ENCODE data around the gene ZNF280D. TPM values are rescaled to one million over a fixed set of nuclear protein-coding genes. Genes with fewer than 3 reads are reported as not detected.

The ZNF280D gene
- total RNA-seq, 1 experiment from 2014 or later, result 25.3 TPM

DNA sequence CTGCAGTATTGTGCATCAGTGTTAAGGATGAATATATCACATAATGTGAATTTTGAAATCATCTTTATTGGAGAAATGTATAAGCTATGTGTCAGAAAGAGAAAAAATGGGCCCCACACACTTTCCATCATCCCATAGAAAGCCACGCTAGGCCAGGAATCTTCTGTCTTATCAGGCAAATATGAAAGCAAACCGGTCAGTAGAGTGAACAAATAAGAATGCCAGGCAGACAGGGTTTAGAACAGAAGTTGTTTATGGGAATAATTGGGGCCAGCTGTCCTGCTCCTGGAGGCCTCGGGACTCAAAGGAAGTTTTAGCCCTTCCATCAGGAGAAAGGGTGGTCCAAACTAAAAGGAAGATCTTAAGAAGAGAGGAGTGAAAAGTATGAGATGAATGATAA is 39.5 kb downstream of the ZNF280D start (continued):
- TF ChIP-seq CTCF (IDR thresholded peaks at IDR 0.05 in 2 of 3, conservative IDR thresholded peaks at IDR 0.05 in 1 of 3; ENCODE audit: borderline replicate concordance in 1 of 3, insufficient read depth in 1 of 3, low read depth in 2 of 3, low read length in 2 of 3) (no peak), EZH2phosphoT487 (IDR thresholded peaks at IDR 0.05; ENCODE audit: borderline replicate concordance) (no peak), ZNF274 (IDR thresholded peaks at IDR 0.05; ENCODE audit: low read depth, low read length) (no peak), SRF (IDR thresholded peaks at IDR 0.05; ENCODE audit: low read depth) (no peak)

DNA sequence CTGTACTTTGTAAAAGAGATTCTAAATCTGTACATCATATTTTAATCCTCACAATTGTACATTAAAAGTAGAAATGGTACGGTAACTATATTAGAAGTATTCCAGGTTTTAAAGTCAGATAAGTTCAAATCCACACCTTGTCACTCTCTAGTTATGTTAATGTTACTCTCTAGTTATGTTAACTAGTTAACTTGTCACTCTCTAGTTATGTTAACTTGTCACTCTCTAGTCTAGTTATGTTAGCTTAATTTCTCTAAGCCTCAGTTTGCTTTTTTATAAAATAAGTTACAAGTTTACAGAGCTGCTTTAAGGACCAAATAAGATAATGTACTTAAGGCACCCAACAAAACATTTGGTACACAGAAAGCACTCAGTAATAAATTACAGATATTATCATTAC is 42.6 kb downstream of the ZNF280D start:
- Histone ChIP-seq H3K9ac (ENCODE audit: low read length) (no peak overlapping the region), H3K79me2 (ENCODE audit: insufficient read depth, low read length) (no peaks in the 10 kb centered on the region), H3K27me3 (ENCODE audit: insufficient read depth, low read length) (no peaks in the 10 kb centered on the region), H3K4me3 (replicated peaks in 1 of 2; ENCODE audit: low read depth in 1 of 2, low read length in 2 of 2) (no peak overlapping the region), H3K9me3 (ENCODE audit: control insufficient read depth in 1 of 2, insufficient read depth in 1 of 2, low read depth in 1 of 2, low read length in 2 of 2) (no peaks in the 10 kb centered on the region), H3K4me1 (ENCODE audit: control insufficient read depth in 1 of 2, insufficient read depth in 2 of 2, low read length in 2 of 2) (no peaks in the 10 kb centered on the region), H3K36me3 (ENCODE audit: control insufficient read depth in 1 of 2, insufficient read depth in 2 of 2, low read length in 2 of 2) (0 out of 4 replicates have a peak, but pooled peaks cover 0 to 2% of the 10 kb centered on the region in 2 experiments), H4K20me1 (ENCODE audit: insufficient read depth) (no peaks in the 10 kb centered on the region; the same call in 1 of the 2 replicates), H2AFZ (ENCODE audit: low read depth, low read length, poor library complexity, severe bottlenecking) (no peak overlapping the region), H3K9me2 (ENCODE audit: insufficient read depth) (no peaks in the 10 kb centered on the region), H3K27ac (ENCODE audit: low read depth, low read length) (no peak overlapping the region), H3K4me2 (ENCODE audit: low read length) (no peak overlapping the region)
- RAD21 ChIA-PET (ENCODE audit: low non-redundant PET in 1 of 2, low total read pairs in 2 of 2, uncharacterized antibody in 2 of 2, unreplicated experiment in 2 of 2), result no interaction called here
- ATAC-seq, result no peak
- POLR2A ChIA-PET, result no interaction called here
- TF ChIP-seq ZNF274 (IDR thresholded peaks at IDR 0.05; ENCODE audit: low read depth, low read length) (no peak), CBX3 (IDR thresholded peaks at IDR 0.05; ENCODE audit: low read depth) (no peak), REST (IDR thresholded peaks at IDR 0.05; ENCODE audit: low read depth) (no peak), EZH2 (IDR thresholded peaks at IDR 0.05) (no peak), JUND (IDR thresholded peaks at IDR 0.05) (no peak)
- no peak for DNase-seq (ENCODE audit: low read depth, low spot score)
- CTCF ChIA-PET, result no interaction called here
- BruUV-seq (replicated peaks), result no TSS peak
- intact Hi-C loops (cut with micrococcal nuclease), result no loop called here
